Globus pallidus (tissue), 1 donor: ENCODE results near the gene FCRL2.

Source experiments
- DNase-seq: peaks from one replicate; pipeline ENCODE4 v3.0.0-alpha.2; 2015; ENCODE audit warnings: low spot score

The FCRL2 gene

DNA sequence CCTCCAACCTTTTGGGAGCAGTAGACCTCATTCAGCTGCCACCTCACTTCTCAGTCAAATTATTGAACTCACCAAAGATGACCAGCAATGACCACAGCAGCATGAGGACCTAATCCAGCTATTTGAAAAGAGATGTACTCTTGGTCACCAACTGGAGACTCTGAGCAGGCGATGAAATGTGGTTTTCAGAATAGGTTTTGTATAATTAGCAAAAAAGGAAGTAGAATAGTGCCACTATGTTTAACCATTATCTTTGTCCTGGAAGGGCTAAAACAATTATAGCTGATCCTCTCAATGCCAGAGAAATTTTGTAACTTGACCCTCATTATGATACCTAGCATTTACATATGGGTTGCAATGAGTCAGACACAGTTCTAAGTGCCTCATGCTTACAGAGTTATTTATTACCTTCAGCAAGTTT, at the start of gene FCRL2:
TSS of gene FCRL2 (minus strand) at position 162 of the 421 bp plus-strand sequence. CDS start at position 103, 59 bp downstream.
- DNase-seq, result no peak

DNA sequence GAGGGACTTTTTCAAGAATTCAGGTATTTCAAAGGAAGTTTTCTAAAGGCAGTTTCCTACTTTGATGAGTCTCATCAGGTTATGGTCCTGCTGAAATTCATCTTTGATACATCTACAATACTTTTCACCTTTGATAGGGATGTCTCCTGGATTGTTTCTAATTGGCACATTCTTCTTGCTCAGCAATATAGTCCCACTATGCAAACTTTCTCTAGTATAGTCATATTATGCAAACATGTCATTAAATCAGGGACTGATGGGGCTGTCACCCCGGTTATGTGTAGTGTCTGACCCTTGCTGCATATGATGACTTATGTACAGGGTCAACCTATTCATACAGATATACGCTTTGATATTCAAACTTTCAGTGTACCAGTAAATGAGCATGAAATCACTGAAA, 43.4 kb upstream of the FCRL2 start:
- no peak for DNase-seq

GRCh38 chr1:157819896-157820295, 43.0 kb upstream of the FCRL2 start, which contains the start of gene FCRL1:
TSS of gene FCRL1 (minus strand) at chr1:157820120. CDS start at chr1:157820037, 83 bp downstream.
- peak; percentile 13 for DNase-seq

- DNase-seq, result no peak
Measured at GRCh38 chr1:157819215-157819614, 42.3 kb upstream of the FCRL2 start.

GRCh38 chr1:157813269-157813668, 36.3 kb upstream of the FCRL2 start:
- DNase-seq, result no peak

DNA sequence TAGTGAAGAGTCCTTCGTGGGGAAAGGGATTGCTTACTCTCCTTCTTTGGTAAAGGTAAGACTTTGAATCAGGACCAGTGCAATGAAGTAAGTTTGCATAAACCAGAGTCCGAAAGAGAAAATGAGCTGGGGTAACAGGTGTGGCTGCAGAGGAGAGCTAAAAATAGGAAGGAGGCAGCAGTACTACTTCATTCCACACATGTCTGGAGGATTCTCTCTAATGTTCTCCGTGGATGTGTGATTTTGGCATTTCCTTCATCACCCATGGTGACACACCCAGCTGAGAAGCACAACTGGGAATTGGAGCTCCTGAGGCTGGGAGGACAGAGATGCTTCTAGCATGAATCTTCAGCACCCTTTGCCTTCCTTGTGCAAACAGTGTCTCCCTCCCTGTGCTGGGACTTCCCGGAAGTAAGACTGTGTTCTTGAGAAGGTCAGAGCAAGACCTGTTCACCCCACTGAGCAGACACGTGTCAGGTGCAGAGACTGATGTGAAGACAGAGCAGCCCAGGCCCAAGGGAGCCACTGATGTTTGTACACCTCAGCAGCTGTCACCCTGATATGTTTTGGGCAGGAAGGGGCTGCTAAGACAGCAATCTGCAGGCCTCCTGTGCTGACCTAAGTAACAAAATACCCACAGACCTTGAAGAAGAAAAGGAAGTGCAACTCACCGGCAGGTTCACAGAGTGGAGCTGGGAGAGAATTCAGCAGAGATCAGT, 29.7 kb upstream of the FCRL2 start:
- DNase-seq, result no peak

- DNase-seq, result peak; percentile 12
Measured at GRCh38 chr1:157803851-157804250, 26.9 kb upstream of the FCRL2 start.

DNA sequence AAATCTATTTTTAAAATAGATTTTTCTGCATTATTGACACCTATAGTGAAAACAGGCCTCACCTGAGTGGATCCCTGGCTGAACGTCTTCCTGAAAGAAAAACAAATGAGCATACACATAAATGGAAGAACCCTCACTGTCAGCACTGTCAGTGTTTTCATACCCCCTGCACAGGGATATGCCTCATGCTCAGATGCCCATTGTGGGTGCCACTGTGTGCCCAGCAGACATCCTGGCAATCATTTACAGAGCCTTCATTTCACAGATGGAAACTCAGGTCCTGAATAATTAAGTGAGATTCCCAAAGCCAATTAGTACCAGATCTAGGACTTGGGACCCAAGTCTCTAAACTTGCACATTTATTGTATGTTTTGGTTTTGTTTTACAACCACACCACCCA, 23.1 kb upstream of the FCRL2 start:
- no peak for DNase-seq

DNA sequence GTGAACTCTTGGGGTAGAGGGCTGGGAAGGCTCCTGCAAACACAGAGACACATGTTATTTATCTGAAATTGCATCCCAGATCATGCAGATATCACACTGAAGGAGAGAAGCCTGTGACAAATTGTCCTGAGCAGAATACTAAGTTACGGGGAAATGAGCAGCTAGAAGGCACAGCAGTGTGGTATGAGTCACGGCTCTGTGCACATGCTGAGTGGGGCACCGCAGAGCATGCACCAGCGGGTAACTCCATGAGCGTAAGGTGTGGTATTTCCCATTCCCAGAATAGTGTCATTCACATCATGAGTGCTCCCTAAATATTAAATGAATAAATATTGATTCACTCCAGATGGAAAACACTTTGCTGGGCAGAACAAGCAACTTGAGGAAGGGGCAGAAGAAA, 21.3 kb upstream of the FCRL2 start:
- no peak for DNase-seq

DNA sequence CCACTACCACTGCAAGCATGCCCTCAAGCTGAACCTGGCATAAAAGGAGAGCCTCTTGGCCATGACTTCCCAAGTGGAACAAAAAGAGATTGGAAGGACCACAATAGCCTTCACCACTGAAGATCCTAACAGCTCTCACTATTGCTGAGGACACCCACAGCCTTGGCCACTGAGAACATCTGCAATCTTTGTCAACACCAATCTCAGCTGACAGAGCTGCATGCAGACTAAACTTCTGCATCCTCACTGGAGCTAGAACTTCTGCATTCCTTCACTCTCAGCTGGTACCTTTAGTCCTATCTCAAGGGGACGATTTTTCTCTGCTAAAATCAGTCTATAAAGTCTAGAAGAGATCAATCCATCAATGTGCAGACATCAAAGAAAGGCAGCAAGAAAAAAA, 8.3 kb upstream of the FCRL2 start:
- no peak for DNase-seq

GRCh38 chr1:157784801-157785200, 7.9 kb upstream of the FCRL2 start:
- no peak for DNase-seq

DNA sequence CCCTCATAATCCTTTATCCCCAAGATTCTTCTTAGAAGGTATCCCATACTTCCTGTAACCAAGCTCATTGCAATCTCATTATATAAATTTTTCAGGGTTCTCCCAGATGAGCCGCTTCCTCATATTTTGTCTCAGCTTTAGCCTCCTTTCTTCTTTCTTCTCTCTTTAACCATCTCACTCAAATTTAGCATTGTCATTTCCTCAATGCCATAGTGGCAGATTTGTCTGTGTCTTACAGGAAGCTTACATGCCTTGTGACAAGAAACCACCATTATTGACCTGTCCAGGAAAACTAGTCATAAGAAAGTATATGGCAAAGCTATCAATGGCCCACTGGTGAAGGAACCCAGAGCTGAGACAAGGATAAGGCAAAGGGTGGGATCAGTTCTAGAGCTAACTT, 6.0 kb upstream of the FCRL2 start:
- DNase-seq, result no peak

GRCh38 chr1:157781048-157781447, 4.1 kb upstream of the FCRL2 start:
- no peak for DNase-seq

DNA sequence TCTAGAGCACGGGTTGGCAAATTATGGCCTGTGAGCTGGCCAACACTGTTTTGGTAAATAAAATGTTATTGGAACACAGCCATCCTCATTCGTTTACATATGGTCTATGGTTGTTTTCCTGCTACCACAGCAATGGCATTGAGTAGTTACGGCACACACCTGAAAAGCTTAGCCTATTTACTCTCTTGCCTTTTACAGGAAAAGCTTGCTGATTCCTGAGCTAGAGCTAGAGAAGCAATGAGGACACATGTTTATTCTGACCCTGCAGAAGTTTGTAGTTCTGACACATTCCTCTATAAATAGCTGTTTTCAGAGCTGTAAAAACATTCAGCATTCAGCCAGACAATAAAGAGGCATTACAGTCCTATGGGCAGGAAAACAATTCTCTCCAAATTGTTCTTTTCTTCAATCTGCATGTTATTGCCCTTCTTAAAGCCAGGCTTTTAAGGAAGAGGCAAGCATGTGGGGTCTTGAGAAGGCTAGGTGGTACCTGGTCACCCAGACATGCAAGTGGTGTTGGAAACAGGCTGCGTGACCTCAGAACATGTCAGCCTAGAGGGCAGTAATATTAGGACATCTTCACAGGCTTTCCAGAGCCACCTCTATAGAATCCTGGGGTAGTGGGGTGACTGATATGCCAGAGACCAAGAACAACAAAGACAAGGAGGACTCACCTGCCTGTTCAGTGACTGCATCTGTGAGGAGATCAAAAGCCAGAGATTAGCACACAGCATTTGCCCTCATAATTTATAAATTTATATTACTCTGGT, 1.6 kb downstream of the FCRL2 start:
- DNase-seq, result no peak

- DNase-seq, result no peak
Measured at GRCh38 chr1:157774412-157774811, 2.5 kb downstream of the FCRL2 start.

DNA sequence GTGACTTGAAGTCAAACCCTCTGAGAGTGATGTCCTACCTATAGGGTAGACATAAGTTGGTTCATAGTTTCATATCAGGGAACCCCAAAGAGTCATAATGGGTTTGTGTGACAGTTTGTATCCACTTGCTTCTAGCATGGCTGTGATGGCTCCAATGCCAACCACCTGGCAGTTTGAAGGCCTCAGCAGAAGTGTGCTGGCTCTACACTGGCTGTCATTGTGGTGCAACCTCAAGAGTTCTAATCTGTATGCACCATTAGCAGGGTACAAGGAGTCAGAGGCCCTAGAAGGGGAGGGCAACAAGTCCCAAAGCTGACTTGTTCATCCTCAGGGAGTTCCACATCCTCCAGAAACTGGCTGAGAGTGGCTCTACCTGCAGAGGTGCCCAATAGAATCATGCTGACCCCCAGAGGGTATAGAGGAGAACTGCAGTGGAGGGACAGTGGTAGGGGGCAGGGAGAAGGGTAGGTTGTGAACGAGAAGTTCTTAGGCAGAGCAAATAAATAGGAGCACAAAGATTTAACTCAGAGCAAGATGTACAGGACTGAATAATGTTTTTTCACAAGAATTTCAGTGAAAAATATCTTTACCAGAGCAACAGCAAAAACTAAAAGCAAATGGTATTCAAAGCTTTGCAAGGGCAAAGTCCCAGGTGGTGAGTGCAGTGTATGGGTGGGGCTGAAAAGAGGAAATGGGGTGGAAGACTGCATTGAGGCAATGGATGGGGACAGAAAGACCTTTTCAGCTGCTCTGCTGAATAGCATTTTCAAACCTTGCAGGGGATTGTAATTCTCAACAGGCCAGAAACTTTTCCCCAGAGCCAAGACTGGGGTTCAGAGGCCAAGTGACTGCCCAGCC, 3.2 kb downstream of the FCRL2 start:
- DNase-seq, result no peak

GRCh38 chr1:157771661-157772425, 5.1 kb downstream of the FCRL2 start:
- no peak for DNase-seq

DNA sequence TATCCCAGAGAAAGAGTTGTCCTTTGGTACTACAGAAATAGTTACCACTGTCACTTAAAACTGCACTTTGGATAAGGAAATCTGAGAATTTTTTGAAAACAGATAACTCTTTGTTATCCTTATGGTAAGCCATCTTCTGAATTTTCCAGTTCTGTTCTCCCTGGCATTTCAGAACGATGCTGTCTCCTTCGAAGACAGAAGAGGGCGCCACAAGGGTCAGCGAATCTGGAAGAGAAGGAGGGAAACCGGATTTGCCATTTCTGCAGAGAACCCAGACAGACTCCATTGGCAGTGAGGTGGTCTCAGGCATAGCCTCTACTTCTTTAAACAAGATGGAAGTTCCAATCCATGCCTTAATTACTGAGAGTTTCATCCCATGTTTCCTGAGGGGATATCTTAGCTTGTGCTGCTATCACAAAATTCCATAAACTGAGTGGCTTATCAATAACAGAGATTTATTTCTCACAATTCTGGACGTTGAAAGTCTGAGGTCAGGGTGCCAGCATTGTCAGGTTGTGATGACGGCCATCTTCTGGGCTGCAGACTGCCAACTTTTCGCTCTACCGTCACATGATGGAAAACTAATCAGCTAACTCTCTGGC, 6.4 kb downstream of the FCRL2 start:
- DNase-seq, result no peak

DNA sequence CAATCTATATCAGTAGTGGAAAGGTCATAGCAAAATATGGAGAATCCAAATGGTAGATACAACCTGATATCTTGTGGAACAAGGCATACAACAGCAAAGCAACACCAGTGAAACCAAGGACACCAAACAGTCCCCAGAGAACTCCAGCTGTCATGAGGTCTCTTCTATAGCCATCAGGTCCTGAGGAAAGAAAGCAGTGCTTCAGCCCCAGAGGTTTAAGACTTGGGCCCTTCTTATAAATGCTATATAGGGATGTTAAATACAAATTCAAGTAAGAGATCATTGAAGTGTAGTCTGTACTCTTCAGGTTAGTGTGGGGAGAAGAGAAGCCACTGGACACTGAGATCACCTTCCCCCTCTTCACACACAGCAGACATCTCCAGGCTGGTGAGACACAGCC, 10.1 kb downstream of the FCRL2 start:
- DNase-seq, result no peak

DNA sequence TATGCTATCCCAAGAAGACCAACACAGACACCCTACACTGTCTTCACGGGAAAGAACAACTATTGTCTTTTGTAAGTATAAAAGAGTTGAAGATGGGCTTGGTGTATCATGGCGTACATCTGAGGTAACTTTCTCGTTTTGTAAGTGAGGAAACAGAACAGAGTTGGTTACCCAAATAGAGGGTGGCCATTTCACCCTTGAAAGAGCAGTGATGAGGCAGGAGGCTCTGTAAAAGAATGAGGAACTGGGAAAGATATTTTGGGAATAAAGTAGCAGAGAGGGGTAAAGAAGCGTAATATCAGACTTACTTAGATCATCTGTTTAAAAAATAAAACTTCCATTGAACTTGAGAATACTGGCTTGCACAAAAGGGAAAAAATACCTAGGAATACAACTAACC, 18.9 kb downstream of the FCRL2 start:
- DNase-seq, result no peak

GRCh38 chr1:157753611-157754010, 23.3 kb downstream of the FCRL2 start:
- DNase-seq, result no peak
